H7 (cell line): ENCODE results near the gene MED22. TPM values are rescaled to one million over a fixed set of nuclear protein-coding genes. Genes with fewer than 3 reads are reported as not detected.
A peak's percentile ranks its signal among the peaks of the same experiment; 100 is the strongest.
"Not testable (repeated sequence)": the region's sequence is repeated elsewhere in the genome, so short reads cannot be mapped to it uniquely, and the experiment has no call there.

Experiments
- DNase-seq: peaks from one replicate; pipeline ENCODE4 v3.0.0; 2012
- H3K27me3 ChIP-seq: 2 replicates; pipeline ENCODE4 v1.6.0; 2011; ENCODE audit warnings: mild to moderate bottlenecking, low read length; ENCODE audit not compliant: control insufficient read depth, insufficient read depth
- H3K36me3 ChIP-seq: replicated peaks from 2 replicates; pipeline ENCODE4 v1.5.1; 2011; ENCODE audit warnings: low read length; ENCODE audit not compliant: control insufficient read depth, insufficient read depth
- H3K4me3 ChIP-seq: 2 replicates; pipeline ENCODE4 v1.5.1; 2011; ENCODE audit warnings: low read depth, mild to moderate bottlenecking, control low read depth, low read length, moderate library complexity; ENCODE audit not compliant: insufficient read depth
- total RNA-seq: library from RNA; depleted of rRNA; stranded (reverse); fragments of >200 nt; shearing (Covaris generic); gene quantifications from 2 replicates; pipeline ENCODE4 v1.2.3, GENCODE V29; 2014

The MED22 gene
- total RNA-seq, 1 experiment from 2014 or later: 64.6 TPM

DNA sequence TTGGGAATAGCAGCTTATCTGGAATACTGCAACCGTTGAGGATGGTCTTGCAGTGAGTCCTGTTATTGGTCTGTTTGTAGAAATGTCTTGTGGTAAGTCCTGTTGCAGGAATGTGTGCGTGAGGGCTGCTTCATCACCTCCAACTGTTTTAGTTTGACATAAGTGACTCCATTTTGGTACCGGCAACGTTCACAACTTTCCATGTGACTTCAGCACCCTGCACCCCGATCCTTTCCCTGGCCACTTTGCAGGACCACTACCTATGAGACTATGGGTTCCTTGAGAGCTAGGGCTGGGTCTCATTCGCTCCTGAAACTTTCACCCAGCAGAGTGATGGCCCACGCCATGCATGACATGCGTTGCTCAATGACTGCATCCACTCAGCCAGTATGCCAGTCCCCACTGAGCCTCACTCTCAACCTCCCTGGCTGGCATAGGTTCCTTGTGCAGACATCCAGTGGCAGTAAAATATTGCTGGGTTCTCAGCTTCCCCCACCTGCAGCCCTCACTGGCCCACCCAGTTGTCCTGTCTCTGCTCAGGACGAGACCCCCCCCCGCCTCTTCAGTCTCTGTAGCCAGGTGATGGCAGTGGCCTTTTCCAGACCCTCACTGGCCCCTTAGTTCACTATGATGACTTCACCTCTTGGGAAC, 20.0 kb downstream of the MED22 start:
- Histone ChIP-seq H3K4me3 (no peak overlapping the region), H3K36me3 (peaks cover 9% of the 10 kb centered on the region), H3K27me3 (no peaks in the 10 kb centered on the region)
- DNase-seq: no peak

DNA sequence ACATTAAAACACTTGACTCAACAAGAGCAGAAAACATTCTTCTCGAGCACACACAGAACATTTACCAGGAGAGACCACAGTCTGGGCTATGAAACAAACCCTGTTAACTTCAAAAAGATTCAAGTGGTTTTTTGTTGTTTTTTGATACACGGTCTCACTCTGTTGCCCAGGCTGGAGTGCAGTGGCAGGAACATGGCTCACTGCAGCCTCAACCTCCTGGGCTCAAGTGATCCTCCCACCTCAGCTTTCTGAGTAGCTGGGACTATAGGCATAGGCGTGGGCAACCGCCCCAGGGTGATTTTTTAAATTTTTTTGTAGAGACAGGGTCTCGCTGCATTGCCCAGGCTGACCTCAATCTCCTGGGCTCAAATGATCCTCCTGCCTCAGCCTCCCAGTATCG, 20.9 kb downstream of the MED22 start:
- H3K36me3 ChIP-seq: not testable (repeated sequence)

DNA sequence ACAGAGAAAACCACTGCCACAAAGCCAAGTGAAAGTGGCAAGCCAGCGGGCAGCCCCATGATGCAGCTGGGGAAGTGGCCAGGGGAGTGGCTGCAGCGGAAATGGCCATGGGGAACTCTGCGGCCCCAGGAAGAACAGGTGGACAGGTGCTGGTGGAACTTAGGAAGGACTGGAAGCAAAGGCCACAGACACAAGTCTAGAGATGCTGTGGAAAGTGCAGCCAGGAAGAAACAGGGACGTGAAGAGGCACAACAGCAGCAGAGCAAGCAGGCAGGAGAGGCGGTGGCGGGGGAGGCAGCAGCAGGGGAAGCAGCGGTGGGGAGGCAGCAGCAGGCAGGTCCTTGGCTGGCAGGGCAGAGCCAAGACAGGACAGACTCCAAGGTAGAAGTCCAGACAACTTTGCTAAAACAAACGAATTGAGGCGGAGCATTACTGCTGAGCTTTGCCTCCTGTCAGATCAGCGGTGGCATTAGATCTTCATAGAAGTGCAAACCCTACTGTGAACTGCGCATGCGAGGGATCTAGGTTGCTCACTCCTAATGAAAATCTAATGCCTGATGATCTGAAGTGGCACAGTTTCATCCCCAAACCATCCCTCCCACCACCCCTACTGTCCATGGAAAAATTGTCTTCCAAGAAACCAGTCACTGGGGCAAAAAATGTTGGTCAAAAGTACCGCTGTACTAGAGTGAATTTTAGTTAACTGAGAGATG, 23.8 kb downstream of the MED22 start:
- DNase-seq: no peak
- H3K27me3 ChIP-seq: no peaks in the 10 kb centered on the region
- no peak overlapping the region for H3K4me3 ChIP-seq
- H3K36me3 ChIP-seq: no peaks in the 10 kb centered on the region

More for the DNA sequence above, 20.9 kb downstream of the MED22 start:
- not testable (repeated sequence) for H3K4me3 ChIP-seq, DNase-seq, H3K27me3 ChIP-seq

DNA sequence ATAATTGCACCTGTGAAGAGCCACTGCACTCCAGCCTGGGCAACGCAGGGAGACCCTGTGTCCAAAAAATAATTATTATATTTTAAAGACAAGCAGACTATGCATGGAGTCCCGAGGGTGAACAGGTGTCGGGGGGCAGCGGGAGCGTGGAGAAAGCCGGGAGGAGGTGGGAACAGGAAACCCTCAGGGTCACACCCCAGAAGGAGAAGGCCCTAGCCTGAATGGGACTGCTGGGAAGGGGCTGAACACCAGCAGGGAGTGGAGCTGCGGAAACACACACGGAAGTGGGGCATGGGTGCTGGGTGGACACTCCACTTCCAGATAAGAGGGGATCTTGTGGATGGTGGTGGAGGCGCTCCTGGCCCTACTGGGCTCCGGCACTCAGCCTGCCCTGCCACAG, 24.7 kb downstream of the MED22 start:
- Histone ChIP-seq H3K36me3 (no peaks in the 10 kb centered on the region), H3K27me3 (no peaks in the 10 kb centered on the region), H3K4me3 (no peak overlapping the region)
- DNase-seq: no peak

DNA sequence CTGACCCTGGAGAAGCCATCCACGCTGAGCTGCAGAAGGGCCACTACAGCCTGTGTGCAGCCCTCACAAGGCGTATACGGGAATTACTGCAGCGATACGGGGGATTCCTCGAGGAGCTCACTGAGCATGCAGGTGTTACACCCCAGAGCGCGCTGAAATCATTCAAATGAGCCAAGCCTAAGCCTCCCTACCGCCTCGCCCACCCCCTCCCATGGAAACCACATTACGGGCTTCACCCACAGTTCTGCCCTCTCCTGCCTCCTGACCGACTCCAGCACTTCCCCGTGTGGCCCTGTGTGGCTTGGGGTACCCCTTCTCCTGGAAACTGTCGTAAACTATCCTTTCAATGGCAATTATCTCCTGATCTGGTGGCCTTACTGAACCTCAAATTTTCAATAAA, 25.2 kb downstream of the MED22 start:
- DNase-seq: peak; percentile 32

DNA sequence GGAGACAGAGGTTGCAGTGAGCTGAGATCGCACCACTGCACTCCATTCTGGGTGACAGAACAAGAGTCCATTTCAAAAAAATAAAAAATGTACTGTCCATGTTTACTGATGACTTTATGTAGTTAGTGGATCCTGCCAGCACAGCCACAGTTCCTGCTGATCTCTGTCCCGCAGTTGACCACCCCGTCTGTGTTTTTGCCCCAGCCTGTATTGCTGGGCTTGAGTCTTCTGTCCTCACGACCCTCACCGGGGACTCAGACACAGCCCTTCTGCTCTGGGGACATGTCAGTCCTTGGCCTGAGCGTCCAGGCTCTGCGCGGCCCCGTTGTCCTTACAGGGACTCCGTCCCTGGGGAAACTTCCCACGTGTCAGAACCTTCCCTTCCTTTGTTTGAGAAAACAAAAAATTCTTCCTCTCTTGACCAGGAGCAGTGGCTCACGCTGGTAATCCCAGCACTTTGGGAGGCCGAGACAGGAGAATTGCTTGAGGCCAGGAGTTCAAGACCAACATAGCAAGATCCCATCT, 26.5 kb downstream of the MED22 start:
- Histone ChIP-seq H3K27me3 (no peaks in the 10 kb centered on the region), H3K4me3 (no peak overlapping the region), H3K36me3 (no peaks in the 10 kb centered on the region)
- DNase-seq: peak; percentile 14

More for the DNA sequence above, 25.2 kb downstream of the MED22 start:
- no peak overlapping the region for H3K4me3 ChIP-seq
- H3K36me3 ChIP-seq: no peaks in the 10 kb centered on the region
- H3K27me3 ChIP-seq: no peaks in the 10 kb centered on the region

DNA sequence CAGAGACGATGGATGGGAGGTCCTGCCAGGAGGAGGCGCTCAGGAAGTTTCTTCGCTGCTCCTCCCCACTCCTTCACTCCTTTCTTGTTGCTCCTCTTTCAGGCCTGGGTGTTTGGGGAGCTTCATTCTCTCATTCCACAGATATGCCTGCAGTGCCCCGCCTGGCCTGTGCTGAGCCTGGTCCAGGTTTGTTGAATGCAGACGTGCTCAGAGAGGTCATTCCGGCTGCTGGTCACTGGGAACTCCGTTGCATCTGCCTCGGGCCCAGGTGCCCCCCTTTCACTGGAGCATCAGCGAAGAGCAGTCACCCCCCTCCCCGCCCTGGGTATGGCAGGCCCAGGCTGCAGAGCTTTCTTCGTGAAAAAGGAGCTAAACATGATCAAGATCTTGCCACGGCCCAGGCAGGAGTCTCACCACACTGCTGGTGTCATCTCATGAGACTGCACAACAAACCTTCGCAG, 27.5 kb downstream of the MED22 start:
- Histone ChIP-seq H3K36me3 (no peaks in the 10 kb centered on the region), H3K27me3 (no peaks in the 10 kb centered on the region), H3K4me3 (no peak overlapping the region)
- DNase-seq: peak; percentile 78

DNA sequence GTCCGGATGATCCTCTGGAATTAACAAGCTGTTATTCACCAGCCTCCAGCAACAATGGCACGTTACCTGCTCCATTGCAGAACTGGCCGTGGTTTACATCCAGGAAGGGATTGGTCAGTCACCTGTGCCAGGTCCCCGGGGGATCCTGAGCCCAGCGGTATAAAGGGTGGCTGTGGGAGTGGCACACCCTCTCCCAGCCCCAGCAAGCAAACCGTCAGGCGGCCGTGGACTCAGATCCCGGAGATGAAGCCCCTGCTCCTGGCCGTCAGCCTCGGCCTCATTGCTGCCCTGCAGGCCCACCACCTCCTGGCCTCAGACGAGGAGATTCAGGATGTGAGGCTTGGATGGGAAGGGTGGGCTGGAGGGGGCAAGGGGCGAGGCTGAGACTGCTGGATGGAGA, 30.4 kb downstream of the MED22 start:
- not testable (repeated sequence) for DNase-seq, H3K36me3 ChIP-seq, H3K4me3 ChIP-seq, H3K27me3 ChIP-seq

DNA sequence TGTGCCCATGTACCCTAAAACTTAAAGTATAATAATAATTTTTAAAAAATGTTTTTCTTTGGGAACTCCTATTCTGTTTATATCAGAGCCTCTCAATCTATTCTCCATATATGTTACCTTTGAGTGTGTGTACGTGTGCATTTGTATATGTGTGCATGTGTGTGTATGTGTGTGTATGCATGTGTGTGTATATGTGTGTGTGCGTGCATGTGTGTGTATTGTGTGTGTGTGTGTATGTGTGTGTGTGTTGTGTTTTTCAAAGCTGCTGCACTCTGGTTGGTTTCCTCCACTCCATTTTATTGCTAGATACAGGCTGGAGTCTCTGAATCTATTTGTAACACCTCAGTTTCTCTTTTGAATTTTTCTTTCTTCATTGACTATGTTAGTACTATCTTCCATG, 31.9 kb downstream of the MED22 start:
- Histone ChIP-seq H3K36me3 (no peaks in the 10 kb centered on the region), H3K27me3 (no peaks in the 10 kb centered on the region), H3K4me3 (no peak overlapping the region)
- no peak for DNase-seq

DNA sequence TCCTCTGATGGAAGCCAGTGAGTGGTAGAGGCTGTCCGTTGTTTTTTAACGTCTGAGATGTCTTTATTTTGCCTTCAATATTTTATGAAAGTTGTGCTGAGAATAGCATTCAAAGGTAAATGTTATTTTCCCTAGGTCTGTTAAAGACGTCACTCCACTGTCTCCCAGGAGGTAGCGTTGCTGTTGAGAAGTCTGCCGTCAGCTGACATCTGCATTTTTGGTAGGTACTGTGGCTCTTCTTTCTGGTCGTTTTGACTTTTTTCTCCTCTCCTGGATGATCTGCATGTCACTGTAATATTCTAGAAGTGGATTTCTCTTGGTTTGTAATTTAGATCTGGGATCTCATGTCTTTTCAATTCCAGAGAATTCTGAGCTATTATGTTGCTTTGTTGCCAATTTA, 38.3 kb downstream of the MED22 start:
- H3K4me3 ChIP-seq: no peak overlapping the region
- no peaks in the 10 kb centered on the region for H3K27me3 ChIP-seq
- no peak for DNase-seq
- no peaks in the 10 kb centered on the region for H3K36me3 ChIP-seq

DNA sequence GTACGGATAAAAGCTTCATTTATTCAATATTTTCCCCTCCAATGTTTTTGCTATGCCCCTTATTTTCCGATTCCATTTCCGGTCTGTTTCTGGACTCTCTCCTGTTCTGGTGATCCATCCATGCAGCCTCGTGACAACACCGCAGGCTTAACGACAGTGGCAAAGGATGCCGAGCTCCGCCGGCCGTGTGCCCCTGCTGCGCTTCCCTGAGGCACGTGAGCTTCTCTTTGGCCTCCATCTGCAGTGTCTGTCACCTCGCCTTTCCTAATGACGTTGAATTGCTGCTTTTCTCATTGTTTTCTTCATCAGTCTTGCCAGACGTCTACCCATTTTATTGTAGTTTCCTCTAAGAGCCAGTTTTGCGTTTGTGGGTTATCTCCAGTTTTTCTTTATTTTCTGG, 40.6 kb downstream of the MED22 start:
- H3K27me3 ChIP-seq: no peaks in the 10 kb centered on the region
- H3K36me3 ChIP-seq: no peaks in the 10 kb centered on the region
- no peak overlapping the region for H3K4me3 ChIP-seq
- DNase-seq: peak; percentile 22

DNA sequence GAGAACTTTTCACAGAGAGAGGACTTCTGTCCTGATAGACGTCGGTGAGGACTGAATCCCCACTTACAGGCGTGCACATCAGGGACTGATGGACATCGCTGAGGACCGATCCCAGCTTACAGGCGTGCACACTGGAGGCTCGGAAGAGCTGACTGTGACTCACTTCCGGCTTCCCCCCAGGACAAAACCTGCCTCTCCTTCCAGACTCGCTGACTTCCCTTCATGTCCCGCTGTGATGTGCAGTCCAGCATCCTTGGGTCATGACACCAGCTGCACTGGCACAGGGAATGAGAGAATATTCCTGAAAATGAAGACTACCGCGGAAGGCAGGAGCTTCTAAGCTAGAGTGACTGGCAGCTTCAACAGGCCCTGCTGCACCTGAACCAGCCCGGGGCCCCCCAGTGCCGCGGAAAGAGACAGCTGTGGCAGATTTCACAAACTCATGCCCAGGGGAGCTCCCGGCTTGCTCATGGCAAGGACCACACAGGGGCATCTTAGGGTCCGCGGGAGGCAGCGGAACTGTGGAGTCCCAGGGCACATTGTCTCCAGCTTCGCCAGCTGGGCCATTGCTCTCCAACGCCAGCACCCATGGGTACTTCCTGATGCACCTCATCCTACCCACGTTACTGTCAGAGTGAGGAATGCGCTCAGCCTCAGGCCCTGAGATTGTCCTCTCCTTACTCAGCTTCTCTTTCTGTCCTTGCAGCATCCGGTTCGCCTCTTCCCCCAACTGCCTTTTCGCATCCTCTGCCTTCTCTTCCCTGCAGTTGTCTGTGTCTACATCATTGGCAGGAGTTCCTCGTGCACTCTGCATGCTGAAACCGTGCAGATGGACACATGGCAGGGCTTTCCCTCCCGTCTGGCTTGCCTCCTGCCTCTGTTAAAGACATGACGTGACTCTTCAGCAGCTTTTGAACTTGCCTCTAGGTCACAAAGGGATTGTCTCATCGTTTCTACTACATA, 41.4 kb downstream of the MED22 start:
- Histone ChIP-seq H3K36me3 (no peaks in the 10 kb centered on the region), H3K4me3 (no peak overlapping the region), H3K27me3 (no peaks in the 10 kb centered on the region)
- no peak for DNase-seq

DNA sequence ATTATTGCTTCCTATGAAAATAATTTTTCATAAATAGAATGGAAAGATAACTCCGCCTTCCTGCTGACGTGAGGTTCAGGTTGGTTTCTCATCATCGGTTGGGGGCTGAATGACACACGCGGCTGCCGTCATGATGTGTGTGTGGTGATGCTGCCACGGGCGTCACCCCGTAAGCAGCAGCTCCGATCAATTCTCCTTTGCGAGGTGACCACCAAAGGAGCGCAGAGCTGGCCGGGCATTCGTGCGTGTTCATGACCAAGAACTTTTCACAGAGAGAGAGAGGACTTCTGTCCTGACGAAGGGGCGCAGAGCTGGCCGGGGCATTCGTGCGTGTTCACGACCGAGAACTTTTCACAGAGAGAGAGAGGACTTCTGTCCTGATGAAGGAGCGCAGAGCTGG, 42.2 kb downstream of the MED22 start:
- H3K27me3 ChIP-seq: no peaks in the 10 kb centered on the region
- no peak overlapping the region for H3K4me3 ChIP-seq
- no peaks in the 10 kb centered on the region for H3K36me3 ChIP-seq
- no peak for DNase-seq

DNA sequence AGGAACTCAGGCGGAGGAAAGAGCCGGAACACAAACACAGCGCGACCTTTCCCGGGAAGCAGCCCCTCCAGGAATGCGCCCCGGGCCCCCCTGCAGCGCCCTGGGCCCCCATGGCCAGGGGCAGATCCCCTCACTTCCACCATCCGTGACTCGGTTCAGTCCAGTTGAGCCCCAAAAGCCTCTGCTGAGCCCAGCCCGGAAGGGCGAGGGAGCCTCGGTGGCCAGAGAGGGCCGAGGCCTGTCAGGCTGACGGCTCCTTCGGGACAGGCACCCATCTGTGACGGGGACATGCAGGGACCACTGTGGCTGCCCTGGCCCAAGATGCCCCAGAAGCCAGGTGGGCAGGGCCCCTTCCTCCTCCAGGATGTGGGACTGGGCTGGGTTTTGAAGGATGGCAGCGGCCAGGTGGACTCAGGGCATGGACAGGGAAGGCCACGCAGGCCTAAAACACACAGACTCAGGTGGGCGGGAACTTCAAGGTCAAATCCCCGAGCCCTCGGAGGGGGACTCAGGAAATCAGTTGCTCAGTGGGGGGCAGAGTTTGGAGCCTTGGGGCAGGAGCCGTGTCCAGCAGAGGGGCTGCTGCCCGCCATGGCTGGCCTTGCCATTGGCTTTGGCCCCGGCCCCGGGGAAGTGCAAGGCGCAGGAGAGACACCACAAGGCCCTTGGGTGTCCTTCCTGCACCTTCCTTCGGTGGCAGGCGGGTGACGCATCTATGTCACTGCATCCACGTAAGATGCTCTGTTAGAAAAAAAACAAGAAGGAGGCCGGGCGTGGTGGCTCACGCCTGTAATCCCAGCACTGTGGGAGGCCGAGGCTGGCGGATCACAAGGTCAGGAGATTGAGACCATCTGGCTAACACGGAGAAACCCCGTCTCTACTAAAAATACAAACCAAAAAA, 43.2 kb downstream of the MED22 start:
- DNase-seq: no peak
- Histone ChIP-seq H3K36me3 (no peaks in the 10 kb centered on the region), H3K4me3 (no peak overlapping the region), H3K27me3 (no peaks in the 10 kb centered on the region)
